Activated gamma-delta T cell treated with anti-CD3 and anti-CD28 coated beads, Interleukin-2, amount 50 U/mL, for 16 hours (primary cell): ENCODE results near the gene NTNG2.
"Not testable (repeated sequence)": the region's sequence is repeated elsewhere in the genome, so short reads cannot be mapped to it uniquely, and the experiment has no call there.

Experiments
- DNase-seq: peaks from one replicate; pipeline ENCODE4 v3.0.0-alpha.2; 2020; ENCODE audit warnings: low read depth

Gene NTNG2

DNA sequence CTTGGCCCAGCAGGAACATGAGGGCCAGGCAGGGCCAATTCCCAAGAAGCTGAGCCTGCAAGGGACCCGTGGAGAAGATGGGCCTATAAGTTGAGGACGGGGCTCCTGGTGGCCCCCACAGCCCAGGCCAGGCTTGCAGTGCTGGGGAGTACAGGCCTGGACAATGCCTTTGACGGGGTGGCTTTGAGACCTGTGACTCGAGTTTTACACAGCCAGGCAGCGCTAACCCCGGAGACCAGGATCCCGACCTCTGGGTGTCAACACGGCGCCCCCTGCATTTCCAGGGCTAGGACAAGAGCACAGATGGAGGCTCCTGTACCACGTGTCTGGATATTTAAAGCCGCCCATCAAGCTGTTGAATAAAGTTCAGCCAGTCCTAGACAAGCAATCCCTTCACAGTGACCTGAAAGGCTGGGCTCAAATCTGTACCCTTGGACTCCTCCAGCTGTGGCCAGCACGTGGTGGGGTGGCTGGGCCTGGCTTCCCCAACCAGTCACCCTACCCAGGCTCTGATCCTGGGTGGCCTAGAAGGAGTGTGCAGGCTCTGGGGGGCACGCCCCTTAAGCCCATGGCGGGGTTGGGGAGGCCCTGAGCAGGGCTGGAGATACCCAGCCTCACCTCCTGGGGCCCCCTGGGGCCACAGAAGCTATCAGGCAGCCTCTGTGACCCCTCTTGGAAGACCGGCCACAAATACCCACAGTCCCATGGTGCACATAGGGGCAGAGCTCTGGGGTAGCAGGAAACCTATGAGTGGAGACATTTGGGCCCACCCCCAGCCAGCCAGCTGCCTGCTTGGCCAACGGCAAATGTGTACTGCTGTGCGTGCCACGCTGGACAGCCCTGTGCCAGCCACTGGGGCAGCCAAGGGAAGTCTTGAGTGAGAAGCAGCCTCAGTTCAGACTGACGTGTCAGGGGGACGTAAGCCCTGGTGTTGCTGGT lies 88.7 kb downstream of the NTNG2 start:
- no peak for DNase-seq

DNA sequence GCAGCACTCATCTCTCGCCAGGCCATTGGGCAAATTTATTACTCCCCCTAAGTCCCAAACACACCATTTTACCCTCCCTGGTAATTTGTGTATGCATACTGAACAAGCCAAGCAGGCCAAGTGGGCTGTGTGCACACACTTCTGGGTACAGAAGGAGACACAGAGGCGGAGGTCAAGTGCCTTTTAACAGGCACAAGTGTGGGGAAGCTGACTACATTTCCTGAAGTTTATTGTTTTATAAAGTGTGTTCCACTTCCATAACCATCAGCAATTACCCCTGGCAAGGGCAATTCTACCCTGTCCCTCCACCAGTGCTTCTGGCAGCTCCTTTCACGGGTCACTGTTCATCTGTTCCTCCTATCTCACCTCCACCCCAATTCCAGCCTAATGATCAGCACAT lies 99.0 kb downstream of the NTNG2 start:
- DNase-seq: no peak

DNA sequence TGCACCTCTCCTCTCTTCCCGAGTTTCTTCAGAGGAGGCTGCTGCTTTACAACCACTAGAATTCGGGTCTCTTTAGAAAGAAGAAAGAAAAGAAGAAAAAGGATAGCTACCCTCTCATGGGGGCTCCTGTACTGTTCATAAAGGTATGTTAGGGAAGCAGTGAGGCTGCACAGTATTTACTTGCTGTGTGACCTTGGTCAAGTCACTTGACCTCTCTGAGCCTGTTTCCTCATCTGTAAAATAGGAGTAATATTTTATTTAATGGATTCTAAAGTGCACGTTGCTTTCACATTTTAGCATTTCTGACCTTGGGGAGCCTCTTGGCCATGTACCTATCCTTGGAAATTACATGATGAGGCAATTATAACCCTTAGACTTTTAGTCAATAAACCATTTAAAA lies 104.2 kb downstream of the NTNG2 start:
- no peak for DNase-seq

DNA sequence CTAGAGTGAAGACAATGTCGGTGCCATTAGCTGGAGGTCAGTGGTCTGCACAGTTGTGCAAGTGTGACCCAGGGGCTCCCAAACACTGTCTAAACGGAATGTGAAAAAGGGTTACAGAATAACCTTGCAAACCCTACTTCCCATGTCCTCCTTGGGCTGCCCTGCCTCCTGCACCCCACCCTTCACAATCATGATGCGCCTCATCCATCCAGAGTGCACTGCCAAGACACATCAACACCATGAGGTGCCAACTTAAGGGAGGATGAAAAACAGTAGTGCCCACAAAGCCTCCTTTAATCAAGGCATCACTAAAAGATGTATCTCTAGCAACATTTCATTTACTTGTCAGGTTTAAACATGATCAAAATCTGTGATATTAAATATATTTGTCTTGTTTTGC lies 105.8 kb downstream of the NTNG2 start:
- DNase-seq: no peak

DNA sequence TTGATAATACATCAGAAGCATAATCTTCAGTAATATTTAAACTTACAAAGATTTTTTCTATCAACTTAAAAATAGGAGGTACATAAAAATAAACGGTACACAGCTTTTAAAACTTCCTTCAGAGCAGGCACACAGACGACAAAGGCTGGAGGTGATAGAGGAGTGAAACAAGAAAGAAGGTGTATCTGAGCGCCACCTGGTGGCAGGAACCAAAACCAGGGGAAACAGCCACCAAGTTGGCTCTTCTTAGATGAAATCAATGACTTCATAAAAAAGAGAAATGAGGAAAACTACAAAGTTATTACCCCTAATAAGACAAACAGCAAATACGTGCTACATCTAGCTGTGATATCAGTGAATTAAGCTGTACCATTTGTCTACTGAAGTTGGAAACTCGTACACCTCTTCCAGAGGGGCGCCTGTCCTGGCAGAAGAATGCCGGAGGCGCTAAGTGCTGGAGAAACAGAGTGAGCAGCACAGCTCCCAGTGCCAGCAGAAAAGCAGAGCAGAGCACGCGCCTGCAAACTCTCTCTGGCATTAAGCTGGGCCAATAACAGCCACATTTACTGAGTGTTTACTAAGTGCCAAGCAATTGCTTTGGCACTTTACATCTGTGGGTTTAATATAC lies 107.0 kb downstream of the NTNG2 start:
- DNase-seq: peak; percentile 47

DNA sequence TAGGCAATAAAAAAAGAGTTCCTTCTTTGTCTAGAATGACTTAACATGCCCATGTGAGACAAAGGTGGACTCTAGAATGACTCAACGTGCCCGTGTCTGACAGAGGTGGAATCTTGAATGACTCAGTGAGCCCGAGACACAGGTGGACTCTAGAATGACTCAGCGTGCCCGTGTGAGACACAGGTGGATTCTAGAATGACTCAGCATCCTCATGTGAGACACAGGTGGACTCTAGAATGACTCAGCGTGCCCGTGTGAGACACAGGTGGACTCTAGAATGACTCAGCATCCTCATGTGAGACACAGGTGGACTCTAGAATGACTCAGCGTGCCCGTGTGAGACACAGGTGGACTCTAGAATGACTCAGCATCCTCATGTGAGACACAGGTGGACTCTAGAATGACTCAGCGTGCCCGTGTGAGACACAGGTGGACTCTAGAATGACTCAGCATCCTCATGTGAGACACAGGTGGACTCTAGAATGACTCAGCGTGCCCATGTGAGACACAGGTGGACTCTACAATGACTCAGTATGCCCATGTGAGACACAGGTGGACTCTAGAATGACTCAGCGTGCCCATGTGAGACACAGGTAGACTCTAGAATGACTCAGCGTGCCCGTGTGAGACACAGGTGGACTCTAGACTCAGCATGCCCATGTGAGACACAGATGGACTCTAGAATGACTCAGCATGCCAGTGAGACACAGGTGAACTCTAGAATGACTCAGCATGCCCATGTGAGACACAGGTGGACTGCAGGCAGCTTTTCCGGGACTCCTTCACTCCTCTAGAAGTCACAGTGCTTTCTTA lies 108.1 kb downstream of the NTNG2 start:
- not testable (repeated sequence) for DNase-seq

DNA sequence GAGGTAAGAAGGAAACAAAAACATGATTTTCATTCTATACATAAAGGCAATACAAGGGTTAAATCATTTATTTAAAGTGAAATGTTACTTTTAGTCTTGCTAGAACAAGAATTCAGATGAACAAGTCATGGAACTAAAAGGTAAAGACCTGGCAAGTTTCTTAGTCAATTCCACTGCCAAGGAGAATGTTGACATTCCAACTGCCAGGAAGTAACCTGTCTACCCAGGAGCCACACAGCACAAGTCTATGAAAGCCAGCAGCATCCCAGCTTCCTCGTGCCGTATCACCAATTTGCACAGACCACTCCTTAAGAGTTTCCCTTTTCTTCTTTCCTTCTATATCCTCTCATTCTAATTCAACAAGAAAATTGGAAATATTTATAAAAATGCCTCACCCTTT lies 113.0 kb downstream of the NTNG2 start:
- no peak for DNase-seq

DNA sequence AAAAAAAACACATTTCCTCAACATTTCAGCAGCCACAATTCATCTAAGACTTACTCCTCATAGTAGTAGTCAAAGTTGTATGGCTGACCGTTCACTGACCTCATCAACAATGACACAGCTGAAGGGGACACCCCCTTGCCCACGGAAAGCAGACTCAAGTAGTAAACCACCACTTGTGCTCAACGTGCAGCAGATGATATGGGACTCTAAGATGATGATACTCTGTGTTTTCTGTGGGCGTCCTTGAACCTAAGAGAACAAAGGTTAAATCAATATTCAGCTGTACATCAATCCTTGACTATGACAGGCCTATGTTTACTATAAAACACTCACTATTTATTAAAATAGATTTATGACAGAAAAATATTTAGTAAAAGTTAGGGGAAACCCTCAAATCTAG lies 121.3 kb downstream of the NTNG2 start:
- DNase-seq: no peak

DNA sequence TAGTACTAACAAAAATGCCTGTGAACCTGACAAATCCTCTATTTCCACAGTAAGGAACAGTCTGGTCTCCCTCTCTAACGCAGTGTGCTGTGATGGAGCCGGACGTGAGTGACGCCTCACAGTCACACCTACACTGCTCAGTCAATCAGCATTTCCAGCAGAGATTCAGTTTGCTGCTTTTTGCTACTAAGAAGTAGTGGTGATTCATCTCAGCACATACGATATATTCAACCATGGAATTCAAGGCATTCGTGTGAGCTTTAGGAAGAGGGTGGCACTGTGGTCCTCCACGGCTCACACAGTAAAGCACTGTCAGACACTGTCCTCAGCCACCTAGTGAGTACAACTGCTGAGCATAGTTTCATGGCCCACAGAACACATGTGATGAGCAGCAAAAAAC lies 122.0 kb downstream of the NTNG2 start:
- DNase-seq: no peak

DNA sequence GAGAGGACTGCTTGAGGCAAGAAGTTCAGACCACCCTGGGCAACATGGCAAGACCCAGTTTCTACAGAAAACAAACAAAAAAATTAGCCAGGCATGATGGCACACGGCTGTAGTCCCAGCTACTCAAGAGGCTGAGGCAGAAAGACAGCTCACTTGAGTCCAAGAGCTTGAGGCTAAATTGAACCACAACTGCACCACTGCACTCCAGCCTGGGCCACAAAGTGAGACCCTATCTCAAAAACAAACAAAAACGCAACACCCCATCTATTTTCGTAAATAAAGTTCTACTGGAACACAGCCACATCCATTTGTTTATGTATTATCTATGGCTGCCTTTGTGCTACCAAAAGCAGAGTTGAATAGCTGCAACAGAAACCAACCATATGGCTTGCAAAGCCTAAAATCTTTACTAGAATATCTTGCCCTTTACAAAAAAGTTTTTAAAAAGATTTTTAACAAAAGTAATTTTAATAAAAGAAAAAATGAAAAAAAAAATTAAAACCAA lies 125.5 kb downstream of the NTNG2 start:
- no peak for DNase-seq

DNA sequence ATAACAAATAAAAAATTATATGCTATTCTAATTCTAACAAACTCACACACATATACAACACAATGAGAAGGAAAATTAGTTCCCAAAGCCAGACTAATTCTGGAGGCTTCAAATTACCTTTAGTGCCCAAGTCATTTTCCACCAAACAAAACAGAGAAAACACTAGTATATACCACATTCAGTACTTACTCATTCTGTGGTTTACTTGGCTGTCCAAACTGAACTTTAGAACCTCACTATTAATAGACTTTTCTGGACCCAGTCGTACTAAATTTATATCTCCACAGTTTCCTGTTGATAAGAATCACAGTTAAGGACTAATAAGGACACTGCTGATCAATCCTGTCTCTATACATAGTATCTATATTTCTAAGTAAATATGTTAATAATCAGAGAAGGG lies 126.5 kb downstream of the NTNG2 start:
- DNase-seq: no peak

DNA sequence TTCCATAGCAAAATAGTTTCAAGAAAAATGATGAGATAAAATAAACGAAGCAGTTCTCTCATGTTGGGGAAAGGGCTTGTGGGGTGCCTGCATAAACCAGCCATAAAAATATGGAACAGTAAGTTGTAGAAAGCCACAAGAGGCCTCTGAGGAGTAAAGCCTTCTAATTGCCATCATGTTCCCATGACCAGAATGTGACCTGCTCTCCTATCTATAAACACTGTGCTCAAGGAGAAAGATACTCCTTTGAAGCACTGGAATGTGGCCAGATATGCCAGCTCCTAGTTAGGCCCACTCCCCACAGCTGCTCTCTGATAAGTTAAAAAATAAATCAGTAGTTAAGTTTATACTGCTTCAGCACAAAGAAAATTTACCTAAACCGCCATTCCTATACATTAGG lies 127.1 kb downstream of the NTNG2 start:
- no peak for DNase-seq

DNA sequence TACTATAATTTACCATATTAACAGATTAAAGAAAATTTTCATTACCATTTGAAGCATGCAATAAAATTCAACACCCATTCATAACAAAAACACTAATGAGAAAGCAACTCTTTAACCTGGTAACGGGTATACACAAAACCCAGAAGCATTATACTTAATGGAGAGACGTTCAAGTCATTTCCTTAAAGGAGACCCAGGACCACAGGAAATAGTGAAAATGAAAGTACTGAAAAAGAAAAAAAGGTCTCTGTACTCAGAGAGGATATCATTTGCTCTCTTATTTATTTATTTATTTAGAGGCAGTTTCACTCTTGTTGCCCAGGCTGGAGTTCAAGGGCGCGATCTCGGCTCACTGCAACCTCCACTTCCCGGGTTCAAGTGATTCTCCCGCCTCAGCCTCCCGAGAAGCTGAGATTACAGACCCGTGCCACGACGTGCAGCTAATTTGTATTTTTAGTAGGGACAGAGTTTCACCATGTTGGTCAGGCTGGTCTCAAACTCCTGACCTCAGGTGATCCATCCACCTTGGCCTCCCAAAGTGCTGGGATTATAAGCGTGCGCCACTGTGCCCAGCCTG lies 131.4 kb downstream of the NTNG2 start:
- DNase-seq: no peak
